ENCODE results near the gene TSPAN18.

TSPAN18 gene

GRCh38 chr11:44780940-44781631 is 54.3 kb downstream of the TSPAN18 start:
- no peak for DNase-seq

- DNase-seq = no peak
These were observed 54.9 kb downstream of the TSPAN18 start for GRCh38 chr11:44781655-44782054.

GRCh38 chr11:44782478-44782877 is 55.7 kb downstream of the TSPAN18 start:
- DNase-seq = no peak

GRCh38 chr11:44784436-44784760 is 57.6 kb downstream of the TSPAN18 start:
- no peak for DNase-seq

GRCh38 chr11:44784851-44785250 is 58.1 kb downstream of the TSPAN18 start:
- no peak for DNase-seq

- no peak for DNase-seq
These were observed 59.3 kb downstream of the TSPAN18 start for GRCh38 chr11:44785856-44786607.

GRCh38 chr11:44787070-44787469 is 60.3 kb downstream of the TSPAN18 start:
- DNase-seq = no peak

GRCh38 chr11:44787981-44788380 is 61.2 kb downstream of the TSPAN18 start:
- no peak for DNase-seq

GRCh38 chr11:44788536-44789261 is 61.9 kb downstream of the TSPAN18 start:
- DNase-seq = no peak

GRCh38 chr11:44789496-44789895 is 62.7 kb downstream of the TSPAN18 start:
- DNase-seq = no peak

GRCh38 chr11:44790211-44790610 is 63.4 kb downstream of the TSPAN18 start:
- no peak for DNase-seq

- no peak for DNase-seq
These were observed 64.7 kb downstream of the TSPAN18 start for GRCh38 chr11:44791316-44791925.

GRCh38 chr11:44792171-44792570 is 65.4 kb downstream of the TSPAN18 start:
- no peak for DNase-seq

- DNase-seq = no peak
These were observed 66.8 kb downstream of the TSPAN18 start for GRCh38 chr11:44793350-44794090.

- no peak for DNase-seq
These were observed 69.2 kb downstream of the TSPAN18 start for GRCh38 chr11:44795803-44796535.

- DNase-seq = no peak
These were observed 70.3 kb downstream of the TSPAN18 start for GRCh38 chr11:44797051-44797450.

GRCh38 chr11:44797886-44798606 is 71.3 kb downstream of the TSPAN18 start:
- DNase-seq = no peak

GRCh38 chr11:44798607-44798972 is 71.8 kb downstream of the TSPAN18 start:
- no peak for DNase-seq

GRCh38 chr11:44799012-44799411 is 72.2 kb downstream of the TSPAN18 start:
- DNase-seq = no peak

- no peak for DNase-seq
These were observed 75.6 kb downstream of the TSPAN18 start for GRCh38 chr11:44802347-44802746.

- DNase-seq = no peak
These were observed 76.2 kb downstream of the TSPAN18 start for GRCh38 chr11:44803009-44803408.
